Stimulated activated CD4-positive, alpha-beta T cell treated with anti-CD3 and anti-CD28 coated beads, TNF-alpha, amount 100 ng/mL, for 4 hours (primary cell): Measurements from ENCODE around the gene DCX.
"Not testable (repeated sequence)": the region's sequence is repeated elsewhere in the genome, so short reads cannot be mapped to it uniquely, and the experiment has no call there.

ENCODE experiments used
- DNase-seq, 3 experiments: peaks; one replicate each; pipeline ENCODE4 v3.0.0-alpha.2; 2020; ENCODE audit warnings: low read depth in 3 of 3

Gene DCX

GRCh38 chrX:111372086-111372485 lies 39.9 kb downstream of the DCX start:
- no peak for DNase-seq

GRCh38 chrX:111365770-111366325 lies 46.1 kb downstream of the DCX start:
- no peak for DNase-seq

- DNase-seq, result no peak
These were observed 48.3 kb downstream of the DCX start for GRCh38 chrX:111363741-111364140.

GRCh38 chrX:111361751-111362150 lies 50.2 kb downstream of the DCX start:
- DNase-seq, result no peak

- no peak for DNase-seq
These were observed 51.2 kb downstream of the DCX start for GRCh38 chrX:111360839-111361238.

GRCh38 chrX:111355523-111356115 lies 56.4 kb downstream of the DCX start:
- no peak for DNase-seq

GRCh38 chrX:111354496-111354895 lies 57.5 kb downstream of the DCX start:
- no peak for DNase-seq

- DNase-seq, result no peak
These were observed 58.2 kb downstream of the DCX start for GRCh38 chrX:111353793-111354192.

- no peak for DNase-seq
These were observed 59.6 kb downstream of the DCX start for GRCh38 chrX:111352424-111352823.

GRCh38 chrX:111349934-111350333 lies 62.1 kb downstream of the DCX start:
- DNase-seq, result no peak

GRCh38 chrX:111349101-111349500 lies 62.9 kb downstream of the DCX start:
- no peak for DNase-seq

- DNase-seq, result no peak
These were observed 63.6 kb downstream of the DCX start for GRCh38 chrX:111348429-111348828.

GRCh38 chrX:111346150-111346549 lies 65.8 kb downstream of the DCX start:
- DNase-seq, result not testable (repeated sequence)

GRCh38 chrX:111340054-111340453 lies 71.9 kb downstream of the DCX start:
- no peak for DNase-seq

- DNase-seq, result no peak
These were observed 72.8 kb downstream of the DCX start for GRCh38 chrX:111339212-111339611.

- DNase-seq, result no peak
These were observed 73.8 kb downstream of the DCX start for GRCh38 chrX:111338095-111338698.

GRCh38 chrX:111337067-111337637 lies 74.8 kb downstream of the DCX start:
- DNase-seq, result no peak

- no peak for DNase-seq
These were observed 75.9 kb downstream of the DCX start for GRCh38 chrX:111336141-111336540.

- DNase-seq, result no peak
These were observed 82.6 kb downstream of the DCX start for GRCh38 chrX:111329370-111329769.

- no peak for DNase-seq
These were observed 83.1 kb downstream of the DCX start for GRCh38 chrX:111328858-111329257.

GRCh38 chrX:111322231-111322855 lies 89.6 kb downstream of the DCX start:
- DNase-seq, result no peak

- DNase-seq, result no peak
These were observed 92.5 kb downstream of the DCX start for GRCh38 chrX:111319451-111319850.

GRCh38 chrX:111318901-111319300 lies 93.1 kb downstream of the DCX start:
- no peak for DNase-seq
